ENCODE measurements around the gene HEXB. TPM values are rescaled to one million over a fixed set of nuclear protein-coding genes. Genes with fewer than 3 reads are reported as not detected.

HEXB gene
- total and polyA plus RNA-seq, 9 of the 15 experiments (the other 6 are each of a cell fraction or from before 2014, with no cell fraction given), result 22.9 to 158 (median 108) TPM

- TF ChIP-seq ZFP91 (CRISPR knock-in tag; IDR thresholded peaks at IDR 0.05) (0 out of 2 replicates have a peak, but pooled peaks have one; percentile 40), EHMT2 (IDR thresholded peaks at IDR 0.05) (no peak), MYC (IDR thresholded peaks at IDR 0.05; ENCODE audit: low read depth, low read length) (peak; percentile 92), MYC (CRISPR knock-in tag; IDR thresholded peaks at IDR 0.05; ENCODE audit: borderline replicate concordance, low read depth) (no peak; the same call in 1 of the 2 replicates), ZC3H11A (IDR thresholded peaks at IDR 0.05; ENCODE audit: low read depth, low read length) (peak; percentile 88; the same call in 1 of the 2 replicates), ZNF24 (IDR thresholded peaks at IDR 0.05) (no peak), ARID3A (IDR thresholded peaks at IDR 0.05; ENCODE audit: borderline replicate concordance, low read depth, low read length) (no peak), ARID3B (CRISPR knock-in tag; IDR thresholded peaks at IDR 0.05; ENCODE audit: borderline replicate concordance) (no peak), ZNF217 (CRISPR knock-in tag; IDR thresholded peaks at IDR 0.05) (no peak), IRF9 (tag; IDR thresholded peaks at IDR 0.05) (no peak), E2F8 (IDR thresholded peaks at IDR 0.05; ENCODE audit: low read depth, partially characterized antibody) (peak; percentile 94), ZNF175 (CRISPR knock-in tag; IDR thresholded peaks at IDR 0.05; ENCODE audit: low read depth) (peak; percentile 59; the same call in 1 of the 2 replicates), TRIM28 (IDR thresholded peaks at IDR 0.05) (0 out of 2 replicates have a peak, but pooled peaks have one; percentile 20), ZNF717 (CRISPR knock-in tag; IDR thresholded peaks at IDR 0.05) (no peak), ZNF253 (CRISPR knock-in tag; conservative IDR thresholded peaks at IDR 0.05) (no peak), CHD4 (IDR thresholded peaks at IDR 0.05; ENCODE audit: insufficient read depth, insufficient replicate concordance, low read depth, low read length, poor library complexity, severe bottlenecking) (no peak), ZNF23 (CRISPR knock-in tag; IDR thresholded peaks at IDR 0.05) (no peak), ZNF224 (CRISPR knock-in tag; IDR thresholded peaks at IDR 0.05) (no peak), RBM14 (IDR thresholded peaks at IDR 0.05; ENCODE audit: borderline replicate concordance, insufficient read depth, low read depth, low read length) (no peak)
These were observed 82.0 kb downstream of the HEXB start, which contains the start of the genes GFM2 and NSA2 (continued) for GRCh38 chr5:74766849-74767578.
